Thymus (tissue), 11 donors: ENCODE measurements around the gene AGXT. TPM values are rescaled to one million over a fixed set of nuclear protein-coding genes. Genes with fewer than 3 reads are reported as not detected.

Experiments used
- DNase-seq, 9 donors: peaks; one replicate each; pipeline ENCODE4 v3.0.0-alpha.2; 2013; ENCODE audit warnings: low spot score in 9 of 9, low read depth in 6 of 9, missing footprints in 1 of 9
- H3K27ac ChIP-seq, 2 donors: one replicate each; pipeline ENCODE4 v1.5.1; 2013; ENCODE audit warnings: control low read depth in 1 of 2, low read depth in 1 of 2, low read length in 1 of 2, mild to moderate bottlenecking in 1 of 2, moderate library complexity in 1 of 2
- H3K27me3 ChIP-seq, 2 donors: one replicate each; pipeline ENCODE4 v1.5.1; 2013; ENCODE audit warnings: low read length in 1 of 2; ENCODE audit not compliant: control insufficient read depth in 2 of 2, insufficient read depth in 1 of 2
- H3K36me3 ChIP-seq, 2 donors: one replicate each; pipeline ENCODE4 v1.5.1; 2013; ENCODE audit warnings: low read length in 1 of 2, mild to moderate bottlenecking in 1 of 2, moderate library complexity in 1 of 2; ENCODE audit not compliant: control insufficient read depth in 2 of 2, insufficient read depth in 2 of 2
- H3K4me1 ChIP-seq, 2 donors: one replicate each; pipeline ENCODE4 v1.5.1; 2013; ENCODE audit warnings: low read length in 2 of 2; ENCODE audit not compliant: control insufficient read depth in 2 of 2, insufficient read depth in 2 of 2
- H3K4me3 ChIP-seq, 2 donors: one replicate each; pipeline ENCODE4 v1.5.1; 2013; ENCODE audit warnings: low read length in 2 of 2, control low read depth in 1 of 2, mild to moderate bottlenecking in 1 of 2
- H3K9me3 ChIP-seq, 2 donors: one replicate each; pipeline ENCODE4 v1.5.1; 2013; ENCODE audit warnings: low read length in 1 of 2, mild to moderate bottlenecking in 1 of 2; ENCODE audit not compliant: control insufficient read depth in 2 of 2, insufficient read depth in 1 of 2
- WGBS: extraction: QIAGEN DNeasy Blood & Tissue Kit; methylation state at CpG from one replicate; pipeline ENCODE4 v1.1.7; 2013; 5-methylcytosine and 5-hydroxymethylcytosine counted together
- polyA plus RNA-seq: library from polyadenylated mRNA; stranded (reverse); fragments of 200-250 nt; gene quantifications from one replicate; pipeline ENCODE4 v1.2.3, GENCODE V29; 2013
- total RNA-seq: library from RNA; stranded (reverse); fragments of 120-200 nt; gene quantifications from one replicate; pipeline ENCODE4 v1.2.4, GENCODE V29; 2013
- donor health status: healthy.

The AGXT gene
- total and polyA plus RNA-seq, 2 donors = 0.14 to 0.94 TPM

GRCh38 chr2:240909216-240909974 lies 40.8 kb downstream of the AGXT start:
- no peak for DNase-seq
- Histone ChIP-seq H3K27me3 (peaks cover 3 to 11% of the 10 kb centered on the region in 2 donors), H3K36me3 (no peaks in the 10 kb centered on the region), H3K4me3 (no peak overlapping the region), H3K27ac (no peak overlapping the region), H3K4me1 (no peaks in the 10 kb centered on the region), H3K9me3 (no peaks in the 10 kb centered on the region)
- 87% methylated on average over 17 of the region's 17 CpGs for WGBS

- WGBS = 80% methylated on average over 20 of the region's 20 CpGs
- Histone ChIP-seq H3K27me3 (peaks cover 15 to 33% of the 10 kb centered on the region in 2 donors), H3K27ac (no peak overlapping the region)
Measured at GRCh38 chr2:240911641-240912265, 43.1 kb downstream of the AGXT start.

GRCh38 chr2:240912878-240913809 lies 44.5 kb downstream of the AGXT start:
- WGBS = 94% methylated on average over 21 of the region's 21 CpGs
- Histone ChIP-seq H3K4me1 (peaks cover 0 to 4% of the 10 kb centered on the region in 2 donors), H3K27me3 (peaks cover 19 to 47% of the 10 kb centered on the region in 2 donors)

More at GRCh38 chr2:240911641-240912265, 43.1 kb downstream of the AGXT start:
- no peak overlapping the region for H3K4me3 ChIP-seq
- H3K4me1 ChIP-seq = peaks cover 0 to 4% of the 10 kb centered on the region in 2 donors
- H3K9me3 ChIP-seq = no peaks in the 10 kb centered on the region
- no peak for DNase-seq
- no peaks in the 10 kb centered on the region for H3K36me3 ChIP-seq

GRCh38 chr2:240913810-240914644 lies 45.4 kb downstream of the AGXT start:
- H3K27ac ChIP-seq = no peak overlapping the region

More at GRCh38 chr2:240912878-240913809, 44.5 kb downstream of the AGXT start:
- no peaks in the 10 kb centered on the region for H3K9me3 ChIP-seq
- DNase-seq = no peak
- H3K4me3 ChIP-seq = no peak overlapping the region
- no peak overlapping the region for H3K27ac ChIP-seq
- H3K36me3 ChIP-seq = no peaks in the 10 kb centered on the region

GRCh38 chr2:240914645-240915525 lies 46.3 kb downstream of the AGXT start:
- Histone ChIP-seq H3K27ac (no peak overlapping the region), H3K4me3 (no peak overlapping the region), H3K4me1 (peaks cover 0 to 4% of the 10 kb centered on the region in 2 donors), H3K27me3 (peaks cover 19 to 48% of the 10 kb centered on the region in 2 donors), H3K9me3 (no peaks in the 10 kb centered on the region), H3K36me3 (no peaks in the 10 kb centered on the region)
- 68% methylated on average over 25 of the region's 25 CpGs for WGBS
- no peak for DNase-seq

More at GRCh38 chr2:240913810-240914644, 45.4 kb downstream of the AGXT start:
- 55% methylated on average over 36 of the region's 36 CpGs for WGBS
- peak in 7 of 9 donors; percentile 13 to 64 (median 37) for DNase-seq
- Histone ChIP-seq H3K4me3 (no peak overlapping the region), H3K27me3 (peaks cover 19 to 48% of the 10 kb centered on the region in 2 donors), H3K9me3 (no peaks in the 10 kb centered on the region), H3K36me3 (no peaks in the 10 kb centered on the region), H3K4me1 (peaks cover 0 to 4% of the 10 kb centered on the region in 2 donors)

GRCh38 chr2:240915526-240916341 lies 47.1 kb downstream of the AGXT start:
- H3K9me3 ChIP-seq = no peaks in the 10 kb centered on the region
- H3K27me3 ChIP-seq = peaks cover 19 to 48% of the 10 kb centered on the region in 2 donors
- no peak overlapping the region for H3K4me3 ChIP-seq
- no peak overlapping the region for H3K27ac ChIP-seq
- H3K4me1 ChIP-seq = peaks cover 0 to 4% of the 10 kb centered on the region in 2 donors
- 20% methylated on average over 34 of the region's 34 CpGs for WGBS
- no peaks in the 10 kb centered on the region for H3K36me3 ChIP-seq
- DNase-seq = peak in 1 of 9 donors; percentile 8

- Histone ChIP-seq H3K27ac (no peak overlapping the region), H3K9me3 (no peaks in the 10 kb centered on the region), H3K36me3 (no peaks in the 10 kb centered on the region), H3K4me1 (peaks cover 0 to 4% of the 10 kb centered on the region in 2 donors), H3K4me3 (no peak overlapping the region), H3K27me3 (peaks cover 19 to 48% of the 10 kb centered on the region in 2 donors)
- WGBS = 17% methylated on average over 24 of the region's 24 CpGs
- DNase-seq = peak in 1 of 9 donors; percentile 8
Measured at GRCh38 chr2:240916571-240917008, 48.0 kb downstream of the AGXT start.
